GM19193 (cell line): ENCODE measurements around the gene SNX2.

Experiments
- POLR2A ChIP-seq: IDR thresholded peaks from 4 replicates; pipeline ENCODE4 v1.6.1; 2011; ENCODE audit not compliant: insufficient read depth, insufficient read length; ENCODE audit errors: extremely low read depth

SNX2 gene

GRCh38 chr5:122846051-122846550 is 71.2 kb downstream of the SNX2 start:
- no peak for TF ChIP-seq POLR2A

GRCh38 chr5:122847687-122848081 is 72.8 kb downstream of the SNX2 start:
- TF ChIP-seq POLR2A = no peak

- no peak for TF ChIP-seq POLR2A
Observed at GRCh38 chr5:122849771-122850170, 74.9 kb downstream of the SNX2 start.

GRCh38 chr5:122858451-122858850 is 83.6 kb downstream of the SNX2 start:
- no peak for TF ChIP-seq POLR2A

- no peak for TF ChIP-seq POLR2A
Observed at GRCh38 chr5:122863240-122863639, 88.4 kb downstream of the SNX2 start.

GRCh38 chr5:122863721-122864120 is 88.8 kb downstream of the SNX2 start:
- no peak for TF ChIP-seq POLR2A

- no peak for TF ChIP-seq POLR2A
Observed at GRCh38 chr5:122864400-122864799, 89.5 kb downstream of the SNX2 start.

- TF ChIP-seq POLR2A = no peak
Observed at GRCh38 chr5:122864842-122865241, 90.0 kb downstream of the SNX2 start.

- TF ChIP-seq POLR2A = no peak
Observed at GRCh38 chr5:122870219-122870856, 95.5 kb downstream of the SNX2 start.

- no peak for TF ChIP-seq POLR2A
Observed at GRCh38 chr5:122871661-122872060, 96.8 kb downstream of the SNX2 start.

GRCh38 chr5:122874179-122874875 is 99.4 kb downstream of the SNX2 start:
- no peak for TF ChIP-seq POLR2A

- TF ChIP-seq POLR2A = no peak
Observed at GRCh38 chr5:122877518-122877917, 102.6 kb downstream of the SNX2 start.

GRCh38 chr5:122879076-122879475 is 104.2 kb downstream of the SNX2 start:
- no peak for TF ChIP-seq POLR2A
